Mucosa of gallbladder (tissue), 1 donor: ENCODE results near the gene FARSA. TPM values are rescaled to one million over a fixed set of nuclear protein-coding genes. Genes with fewer than 3 reads are reported as not detected.
"Not testable (repeated sequence)": the region's sequence is repeated elsewhere in the genome, so short reads cannot be mapped to it uniquely, and the experiment has no call there.

ENCODE experiments used
- DNase-seq: peaks from one replicate; pipeline ENCODE4 v3.0.0-alpha.2; 2020; ENCODE audit warnings: low spot score
- total RNA-seq: library from RNA; stranded (reverse); gene quantifications from one replicate; pipeline ENCODE4 v1.2.1, GENCODE V29; 2021
- donor health status: DM: no; HTN: no; CAD: no.

FARSA gene
- total RNA-seq, 1 donor from 2014 or later, result 54.0 TPM

- DNase-seq, result no peak
These were observed 20.5 kb upstream of the FARSA start for GRCh38 chr19:12953799-12954611.

GRCh38 chr19:12953138-12953798, 19.8 kb upstream of the FARSA start:
- no peak for DNase-seq

GRCh38 chr19:12952488-12953137, 19.1 kb upstream of the FARSA start:
- no peak for DNase-seq

GRCh38 chr19:12952050-12952449, 18.5 kb upstream of the FARSA start:
- not testable (repeated sequence) for DNase-seq

- DNase-seq, result no peak
These were observed 16.1 kb upstream of the FARSA start for GRCh38 chr19:12949363-12950283.

GRCh38 chr19:12948612-12949362, 15.3 kb upstream of the FARSA start:
- no peak for DNase-seq

GRCh38 chr19:12947702-12948611, 14.4 kb upstream of the FARSA start:
- no peak for DNase-seq

GRCh38 chr19:12946731-12947496, 13.4 kb upstream of the FARSA start:
- no peak for DNase-seq

- peak; percentile 54 for DNase-seq
These were observed 12.7 kb upstream of the FARSA start for GRCh38 chr19:12946092-12946721.

- DNase-seq, result peak; percentile 97
These were observed 12.1 kb upstream of the FARSA start, which contains the start of gene RAD23A for GRCh38 chr19:12945479-12946091. RAD23A (plus strand) TSS chr19:12945862; CDS start chr19:12945949, 87 bp downstream.

GRCh38 chr19:12944104-12944674, 10.7 kb upstream of the FARSA start:
- no peak for DNase-seq

- no peak for DNase-seq
These were observed 10.0 kb upstream of the FARSA start for GRCh38 chr19:12943437-12944044.

GRCh38 chr19:12940897-12941296, 7.4 kb upstream of the FARSA start:
- no peak for DNase-seq

- no peak for DNase-seq
These were observed 6.5 kb upstream of the FARSA start for GRCh38 chr19:12939975-12940423.

GRCh38 chr19:12938779-12939601, 5.5 kb upstream of the FARSA start:
- no peak for DNase-seq
